Uterus (tissue), 4 donors: ENCODE results near the gene PNP. TPM values are rescaled to one million over a fixed set of nuclear protein-coding genes. Genes with fewer than 3 reads are reported as not detected.
A peak's percentile ranks its signal among the peaks of the same experiment; 100 is the strongest.
"Not testable (repeated sequence)": the region's sequence is repeated elsewhere in the genome, so short reads cannot be mapped to it uniquely, and the experiment has no call there.

Experiments
- DNase-seq, 2 donors: peaks; one replicate each; pipeline ENCODE4 v3.0.0-alpha.2; 2019 to 2020
- H3K27ac ChIP-seq, 2 donors: fragments of 200-600 bp; sonication (generic); 1 replicate in 1 of 2; 2 replicates in 1 of 2; pipeline ENCODE4 v1.5.1; 2016 to 2018
- H3K27me3 ChIP-seq, 2 donors: fragments of 200-600 bp; sonication (generic); one replicate each; pipeline ENCODE4 v1.5.1; 2018 to 2019; ENCODE audit warnings: control low read depth in 1 of 2
- H3K36me3 ChIP-seq, 2 donors: fragments of 200-600 bp; sonication (generic); one replicate each; pipeline ENCODE4 v1.5.1; 2019; ENCODE audit warnings: control low read depth in 1 of 2
- H3K4me1 ChIP-seq, 2 donors: fragments of 200-600 bp; sonication (generic); one replicate each; pipeline ENCODE4 v1.5.1; 2018 to 2019; ENCODE audit warnings: control low read depth in 1 of 2
- H3K4me3 ChIP-seq, 2 donors: fragments of 200-600 bp; sonication (generic); 1 replicate in 1 of 2; 2 replicates in 1 of 2; pipeline ENCODE4 v1.5.1; 2018 to 2019; ENCODE audit warnings: mild to moderate bottlenecking in 1 of 2
- H3K9me3 ChIP-seq, 2 donors: fragments of 200-600 bp; sonication (generic); one replicate each; pipeline ENCODE4 v1.5.1; 2019; ENCODE audit warnings: control low read depth in 1 of 2
- CTCF ChIP-seq, 4 experiments: fragments of 200-600 bp in 2 of 4; fragments of 450-650 bp in 2 of 4; sonication (generic) in 2 of 4; IDR thresholded peaks; one replicate each; pipeline ENCODE4 v1.5.1; 2016 to 2019; ENCODE audit warnings: antibody characterized with exemption in 4 of 4, mild to moderate bottlenecking in 2 of 4, moderate library complexity in 1 of 4
- POLR2A ChIP-seq, 2 donors: fragments of 450-650 bp; IDR thresholded peaks; one replicate each; pipeline ENCODE4 v1.6.1; 2016; ENCODE audit warnings: antibody characterized with exemption in 2 of 2, mild to moderate bottlenecking in 1 of 2, moderate library complexity in 1 of 2
- intact Hi-C: fragments of 100-400 bp; cut with DNase I; formaldehyde crosslinking; loops from one replicate; pipeline ENCODE4 v1.15.1; 2023; ENCODE audit warnings: low total_unique reads
- total RNA-seq, 4 donors: library from RNA; depleted of rRNA in 3 of 4; stranded (reverse); fragments of >200 nt in 3 of 4; gene quantifications; one replicate each; pipeline versions ENCODE4 v1.1.0 to v1.2.4, GENCODE V29; 2014 to 2023
- donor health status: DM: yes; HTN: yes; CAD: no.

Gene PNP
- total RNA-seq, 4 donors from 2014 or later, result 12.7 to 46.9 (median 14.3) TPM

- no peaks in the 10 kb centered on the region for H3K9me3 ChIP-seq
- H3K4me1 ChIP-seq, result no peaks in the 10 kb centered on the region
- TF ChIP-seq POLR2A (IDR thresholded peaks at IDR 0.05), result no peak
- TF ChIP-seq CTCF (IDR thresholded peaks at IDR 0.05), result no peak
- intact Hi-C loops, result no loop called here
- DNase-seq, result no peak
- no peaks in the 10 kb centered on the region for H3K27me3 ChIP-seq
- H3K27ac ChIP-seq, result no peak overlapping the region
- H3K4me3 ChIP-seq, result no peak overlapping the region
- H3K36me3 ChIP-seq, result no peaks in the 10 kb centered on the region
Measured at GRCh38 chr14:20440882-20441281, 28.3 kb upstream of the PNP start.

GRCh38 chr14:20441461-20441860, 27.7 kb upstream of the PNP start:
- Histone ChIP-seq H3K27me3 (no peaks in the 10 kb centered on the region), H3K27ac (no peak overlapping the region), H3K4me3 (no peak overlapping the region), H3K9me3 (no peaks in the 10 kb centered on the region), H3K36me3 (no peaks in the 10 kb centered on the region), H3K4me1 (no peaks in the 10 kb centered on the region)
- intact Hi-C loops, result no loop called here
- no peak for TF ChIP-seq CTCF (IDR thresholded peaks at IDR 0.05)
- TF ChIP-seq POLR2A (IDR thresholded peaks at IDR 0.05), result no peak
- DNase-seq, result no peak

- H3K36me3 ChIP-seq, H3K27ac ChIP-seq, H3K4me3 ChIP-seq: not testable (repeated sequence)
Measured at GRCh38 chr14:20443650-20444049, 25.6 kb upstream of the PNP start.

GRCh38 chr14:20446889-20447288, 22.3 kb upstream of the PNP start:
- no peak overlapping the region for H3K4me3 ChIP-seq
- no peak overlapping the region for H3K27ac ChIP-seq
- H3K27me3 ChIP-seq, result no peaks in the 10 kb centered on the region
- H3K36me3 ChIP-seq, result no peaks in the 10 kb centered on the region
- H3K9me3 ChIP-seq, result no peaks in the 10 kb centered on the region
- DNase-seq, result no peak
- intact Hi-C loops, result no loop called here
- no peaks in the 10 kb centered on the region for H3K4me1 ChIP-seq
- TF ChIP-seq POLR2A (IDR thresholded peaks at IDR 0.05), result no peak
- TF ChIP-seq CTCF (IDR thresholded peaks at IDR 0.05), result no peak

More at GRCh38 chr14:20443650-20444049, 25.6 kb upstream of the PNP start:
- intact Hi-C loops, H3K4me1 ChIP-seq, DNase-seq, H3K9me3 ChIP-seq, H3K27me3 ChIP-seq: not testable (repeated sequence)

- H3K4me1 ChIP-seq, H3K4me3 ChIP-seq, intact Hi-C loops, H3K36me3 ChIP-seq, DNase-seq, H3K27me3 ChIP-seq, H3K9me3 ChIP-seq, H3K27ac ChIP-seq: not testable (repeated sequence)
Measured at GRCh38 chr14:20452831-20453230, 16.4 kb upstream of the PNP start.

- peak; percentile 97 to 98 for DNase-seq
- TF ChIP-seq POLR2A (IDR thresholded peaks at IDR 0.05) (peak; percentile 66 to 89), CTCF (IDR thresholded peaks at IDR 0.05) (peak in 1 of 4 experiments; percentile 1)
- peaks cover 0 to 8% of the 10 kb centered on the region in 2 donors for H3K4me1 ChIP-seq
- H3K36me3 ChIP-seq, result no peaks in the 10 kb centered on the region
- H3K27me3 ChIP-seq, result no peaks in the 10 kb centered on the region
- H3K9me3 ChIP-seq, result no peaks in the 10 kb centered on the region
- intact Hi-C loops, result no loop called here
- peak within 1 kb of the TSS; percentile 73 to 90 for H3K4me3 ChIP-seq
- H3K27ac ChIP-seq, result peak within 1 kb of the TSS; percentile 90
Measured at GRCh38 chr14:20454516-20455354, 14.5 kb upstream of the PNP start, which contains the start of the genes APEX1 and OSGEP. APEX1 (plus strand) TSS chr14:20455226; CDS start chr14:20455646, 420 bp downstream. OSGEP (minus strand) TSS chr14:20454812; CDS start chr14:20454683, 129 bp downstream.
